HEK293 (cell line): ENCODE data around the gene LGALS3BP.
A peak's percentile ranks its signal among the peaks of the same experiment; 100 is the strongest.

ENCODE experiments used
- CTCF ChIA-PET: fragments of 350-600 bp; formaldehyde crosslinking; extraction: SDS; loops from one replicate; lab custom pipeline; 2021; ENCODE audit warnings: antibody characterized with exemption; lab: Yijun Ruan, JAX
- POLR2A ChIA-PET: fragments of 300-600 bp; formaldehyde crosslinking; extraction: SDS; loops from one replicate; lab custom pipeline; 2020; ENCODE audit warnings: antibody characterized with exemption, inconsistent platforms; lab: Yijun Ruan, JAX
- H3K27ac ChIP-seq: fragments of 200-500 bp; sonication (Bioruptor generic); 2 replicates; pipeline ENCODE4 v1.5.1; 2014; ENCODE audit warnings: low read depth, low read length, control low read depth, inconsistent platforms; ENCODE audit errors: extremely low read depth
- H3K36me3 ChIP-seq, 2 experiments: fragments of 200-500 bp in 1 of 2; sonication (Bioruptor generic) in 1 of 2; 1 replicate in 1 of 2; 2 replicates in 1 of 2; pipeline ENCODE4 v1.5.1; 2014 to 2017; ENCODE audit warnings: inconsistent platforms in 2 of 2, low read length in 2 of 2; ENCODE audit not compliant: control insufficient read depth in 2 of 2, insufficient read depth in 1 of 2
- H3K4me1 ChIP-seq: fragments of 200-500 bp; sonication (Bioruptor generic); 2 replicates; pipeline ENCODE4 v1.5.1; 2014; ENCODE audit warnings: mild to moderate bottlenecking, low read length, inconsistent platforms; ENCODE audit not compliant: control insufficient read depth, insufficient read depth
- H3K4me3 ChIP-seq: 2 replicates; pipeline ENCODE4 v1.5.1; 2011; ENCODE audit warnings: low read depth, mild to moderate bottlenecking, control low read depth, low read length, moderate library complexity
- H3K9me3 ChIP-seq: fragments of 200-500 bp; sonication (Bioruptor generic); 2 replicates; pipeline ENCODE4 v1.5.1; 2014; ENCODE audit warnings: low read depth, low read length, inconsistent platforms; ENCODE audit not compliant: control insufficient read depth, insufficient read depth
- CTCF ChIP-seq: fragments of 450-650 bp; formaldehyde crosslinking; IDR thresholded peaks from 2 replicates; pipeline ENCODE4 v1.5.1; 2016; ENCODE audit warnings: missing biosample characterization, missing genetic modification characterization
- KLF10 ChIP-seq: fragments of 450-650 bp; IDR thresholded peaks from 2 replicates; pipeline ENCODE4 v1.5.1; 2018; ENCODE audit warnings: missing biosample characterization, mild to moderate bottlenecking, missing genetic modification characterization
- KLF17 ChIP-seq: fragments of 450-650 bp; formaldehyde crosslinking; IDR thresholded peaks from 2 replicates; pipeline ENCODE4 v1.5.1; 2016; ENCODE audit warnings: missing biosample characterization, missing genetic modification characterization
- ZEB2 ChIP-seq: fragments of 450-650 bp; formaldehyde crosslinking; IDR thresholded peaks from 2 replicates; pipeline ENCODE4 v1.5.1; 2016; ENCODE audit warnings: missing biosample characterization, missing genetic modification characterization
- ZFHX2 ChIP-seq: fragments of 450-650 bp; formaldehyde crosslinking; conservative IDR thresholded peaks from 2 replicates; pipeline ENCODE4 v1.5.1; 2016; ENCODE audit warnings: missing biosample characterization, missing genetic modification characterization
- ZFP37 ChIP-seq: fragments of 450-650 bp; formaldehyde crosslinking; IDR thresholded peaks from 2 replicates; pipeline ENCODE4 v1.5.1; 2016; ENCODE audit warnings: missing biosample characterization, missing genetic modification characterization
- ZNF248 ChIP-seq: fragments of 450-650 bp; formaldehyde crosslinking; IDR thresholded peaks from 2 replicates; pipeline ENCODE4 v1.5.1; 2017; ENCODE audit warnings: missing biosample characterization, missing genetic modification characterization
- ZNF449 ChIP-seq: fragments of 450-650 bp; formaldehyde crosslinking; IDR thresholded peaks from 2 replicates; pipeline ENCODE4 v1.5.1; 2017; ENCODE audit warnings: missing biosample characterization, mild to moderate bottlenecking, missing genetic modification characterization, moderate library complexity
- ZNF518A ChIP-seq: fragments of 450-650 bp; formaldehyde crosslinking; conservative IDR thresholded peaks from 2 replicates; pipeline ENCODE4 v1.5.1; 2016; ENCODE audit warnings: low read depth, missing biosample characterization, missing genetic modification characterization
- ZNF549 ChIP-seq: fragments of 450-650 bp; IDR thresholded peaks from 2 replicates; pipeline ENCODE4 v1.5.1; 2018; ENCODE audit warnings: missing biosample characterization, missing genetic modification characterization, mild to moderate bottlenecking, inconsistent platforms, moderate library complexity
- ZNF600 ChIP-seq: fragments of 450-650 bp; formaldehyde crosslinking; IDR thresholded peaks from 2 replicates; pipeline ENCODE4 v1.5.1; 2016; ENCODE audit warnings: missing biosample characterization, missing genetic modification characterization
- ZNF654 ChIP-seq: fragments of 450-650 bp; formaldehyde crosslinking; IDR thresholded peaks from 2 replicates; pipeline ENCODE4 v1.5.1; 2016; ENCODE audit warnings: low read depth, missing biosample characterization, missing genetic modification characterization
- ZNF670 ChIP-seq: fragments of 450-650 bp; formaldehyde crosslinking; IDR thresholded peaks from 2 replicates; pipeline ENCODE4 v1.5.1; 2016; ENCODE audit warnings: missing biosample characterization, missing genetic modification characterization, low read depth
- ZNF792 ChIP-seq: fragments of 450-650 bp; formaldehyde crosslinking; IDR thresholded peaks from 2 replicates; pipeline ENCODE4 v1.5.1; 2016; ENCODE audit warnings: missing biosample characterization, missing genetic modification characterization
- ZNF830 ChIP-seq: fragments of 450-650 bp; IDR thresholded peaks from 2 replicates; pipeline ENCODE4 v1.5.0; 2018; ENCODE audit warnings: missing biosample characterization, missing genetic modification characterization, low read depth, mild to moderate bottlenecking, moderate library complexity

Gene LGALS3BP

GRCh38 chr17:78971756-78972506 lies 7.8 kb downstream of the LGALS3BP start:
- peaks cover 8% of the 10 kb centered on the region for H3K4me1 ChIP-seq
- CTCF ChIA-PET: interaction anchor here (0.5 to 5.0 kb wide), 54 partner anchors 9 to 827 kb away, joined by 3 to 72 read pairs (median 5); partner anchors contain the start of gene LGALS3BP
- peaks cover 15 to 89% of the 10 kb centered on the region in 2 experiments; a peak in 2 of 3 replicates for H3K36me3 ChIP-seq
- no peak for TF ChIP-seq ZNF449 (tag by site-specific recombination)
- TF ChIP-seq ZNF600 (tag by site-specific recombination): peak; percentile 92
- H3K4me3 ChIP-seq: no peak overlapping the region
- POLR2A ChIA-PET: interaction anchor here (0.9 to 3.5 kb wide), 3 partner anchors 88 to 131 kb away, joined by 3 to 17 read pairs (median 3); no protein-coding TSS in a partner anchor
- H3K9me3 ChIP-seq: no peaks in the 10 kb centered on the region
- H3K27ac ChIP-seq: no peak overlapping the region

- ChIA-PET CTCF (interaction anchor here (0.5 to 5.0 kb wide), 59 partner anchors 10 to 826 kb away, joined by 3 to 72 read pairs (median 5); partner anchors contain the start of gene LGALS3BP), POLR2A (interaction anchor here (0.9 to 3.5 kb wide), 3 partner anchors 87 to 130 kb away, joined by 3 to 17 read pairs (median 3); no protein-coding TSS in a partner anchor)
Observed at GRCh38 chr17:78970834-78971755, 8.6 kb downstream of the LGALS3BP start.

GRCh38 chr17:78969865-78970264 lies 9.9 kb downstream of the LGALS3BP start:
- Histone ChIP-seq H3K27ac (no peak overlapping the region), H3K9me3 (no peaks in the 10 kb centered on the region), H3K4me3 (no peak overlapping the region), H3K36me3 (peaks cover 15 to 81% of the 10 kb centered on the region in 2 experiments; a peak in 2 of 3 replicates), H3K4me1 (no peaks in the 10 kb centered on the region)
- CTCF ChIA-PET: interaction anchor here (0.6 to 5.0 kb wide), 9 partner anchors 8 to 803 kb away, joined by 3 to 72 read pairs (median 11); no protein-coding TSS in a partner anchor
- POLR2A ChIA-PET: interaction anchor here (0.8 kb wide), 1 partner anchor 10 kb away, joined by 3 read pairs; the partner anchor contains the start of gene LGALS3BP
- TF ChIP-seq KLF10 (tag by site-specific recombination) (no peak), ZNF830 (tag by site-specific recombination) (no peak), ZNF670 (no peak), ZNF248 (no peak), ZNF549 (tag by site-specific recombination) (no peak), ZNF518A (tag by site-specific recombination) (no peak)

More at GRCh38 chr17:78970834-78971755, 8.6 kb downstream of the LGALS3BP start:
- Histone ChIP-seq H3K9me3 (no peaks in the 10 kb centered on the region), H3K4me3 (no peak overlapping the region), H3K4me1 (peaks cover 5% of the 10 kb centered on the region), H3K36me3 (peaks cover 15 to 87% of the 10 kb centered on the region in 2 experiments; a peak in 2 of 3 replicates), H3K27ac (no peak overlapping the region)
- TF ChIP-seq CTCF (peak; percentile 96), ZFP37 (0 out of 2 replicates have a peak, but pooled peaks have one; percentile 51), ZNF830 (tag by site-specific recombination) (no peak), ZNF792 (tag by site-specific recombination) (no peak), ZEB2 (tag by site-specific recombination) (peak; percentile 41; the same call in 1 of the 2 replicates), ZNF654 (peak; percentile 73), ZFHX2 (tag by site-specific recombination) (0 out of 2 replicates have a peak, but pooled peaks have one; percentile 29), KLF17 (peak; percentile 49; the same call in 1 of the 2 replicates)
